Activated CD8-positive, alpha-beta T cell treated with anti-CD3 and anti-CD28 coated beads, Interleukin-2, amount 10 ng/mL, durations not matched to agents 7 days and 5 days (primary cell): ENCODE results near the gene LACC1. TPM values are rescaled to one million over a fixed set of nuclear protein-coding genes. Genes with fewer than 3 reads are reported as not detected.

Experiments
- ATAC-seq: fragments of 150-1000 bp; cut with Tn5 transposase; one replicate; pipeline ENCODE4 v1.10.0; 2021; ENCODE audit warnings: moderate library complexity
- CTCF ChIA-PET: fragments of 350-600 bp; sonication (Branson Sonifier 250); formaldehyde crosslinking; loops from one replicate; lab custom pipeline; 2021; ENCODE audit warnings: antibody characterized with exemption; lab: Charles Lee
- POLR2A ChIA-PET: fragments of 350-600 bp; sonication (Branson Sonifier 250); formaldehyde crosslinking; loops from one replicate; lab custom pipeline; 2021; ENCODE audit warnings: antibody characterized with exemption; lab: Charles Lee
- DNase-seq: peaks from one replicate; pipeline ENCODE4 v3.0.0-alpha.2; 2020
- H3K27ac Mint-ChIP-seq: one replicate; pipeline ENCODE4 v1.8.0; 2021; ENCODE audit warnings: mild to moderate bottlenecking, mixed read lengths
- H3K27me3 Mint-ChIP-seq: one replicate; pipeline ENCODE4 v1.8.0; 2021; ENCODE audit warnings: low read depth, mixed read lengths
- H3K36me3 Mint-ChIP-seq: one replicate; pipeline ENCODE4 v1.8.0; 2021; ENCODE audit warnings: low read depth, mixed read lengths
- H3K4me1 Mint-ChIP-seq: one replicate; pipeline ENCODE4 v1.8.0; 2021; ENCODE audit warnings: low read depth, mixed read lengths
- H3K4me3 Mint-ChIP-seq: one replicate; pipeline ENCODE4 v1.8.0; 2021; ENCODE audit warnings: mild to moderate bottlenecking, mixed read lengths
- H3K9me3 Mint-ChIP-seq: one replicate; pipeline ENCODE4 v1.8.0; 2022; ENCODE audit warnings: mixed read lengths; ENCODE audit not compliant: insufficient read depth
- total RNA-seq, 2 experiments: library from RNA; stranded (reverse); gene quantifications; one replicate each; pipeline ENCODE4 v1.2.3, GENCODE V29; 2021

LACC1 gene
- total RNA-seq, 2 experiments from 2014 or later = 1.1 to 1.4 TPM

DNA sequence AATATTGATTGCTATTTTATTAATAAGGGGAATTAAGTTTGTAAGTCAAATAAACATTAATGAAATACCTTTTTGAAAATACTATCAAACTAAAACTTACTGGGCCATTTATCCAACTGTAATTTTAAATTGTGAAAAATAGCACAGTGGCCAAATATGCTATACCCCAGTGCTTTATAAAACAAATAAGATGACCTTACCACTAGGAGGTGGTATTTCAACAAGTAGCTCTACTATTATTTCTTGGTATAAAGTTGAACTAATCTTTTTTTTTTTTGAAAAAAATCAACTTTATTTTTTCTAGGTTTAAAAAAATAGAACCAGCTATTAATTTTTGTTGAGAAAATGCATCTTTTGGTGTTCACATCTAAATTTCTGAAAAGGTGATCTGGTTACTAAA, 14.7 kb downstream of the LACC1 start:
- no peak overlapping the region for H3K4me3 Mint-ChIP-seq
- H3K36me3 Mint-ChIP-seq = no peaks in the 10 kb centered on the region
- DNase-seq = no peak
- H3K9me3 Mint-ChIP-seq = no peaks in the 10 kb centered on the region
- POLR2A ChIA-PET = no interaction called here
- ATAC-seq = no peak
- CTCF ChIA-PET = interaction anchor here (0.7 to 1.2 kb wide), 2 partner anchors 8 to 14 kb away, joined by 3 read pairs; no protein-coding TSS in a partner anchor
- peaks cover 16% of the 10 kb centered on the region for H3K27me3 Mint-ChIP-seq
- H3K4me1 Mint-ChIP-seq = no peaks in the 10 kb centered on the region
- H3K27ac Mint-ChIP-seq = no peak overlapping the region

DNA sequence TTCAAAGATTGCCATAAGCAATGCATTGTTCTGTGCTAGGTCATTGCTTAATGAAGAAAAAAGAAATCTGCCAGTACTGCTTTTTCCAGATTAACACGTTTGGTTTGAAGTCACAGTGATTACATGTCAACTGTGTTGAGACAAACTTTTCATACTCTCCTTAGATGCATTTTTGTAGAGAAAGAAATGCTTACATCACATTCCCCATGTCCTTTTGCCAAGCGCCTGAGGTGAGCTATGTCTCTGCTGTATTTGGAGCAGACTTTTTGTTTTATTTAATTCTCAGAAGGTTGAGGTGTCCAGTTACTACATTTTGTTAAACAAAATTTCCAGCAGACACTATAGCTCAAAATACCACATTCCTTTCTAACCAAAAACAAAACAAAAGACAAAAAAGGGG, 16.2 kb downstream of the LACC1 start:
- Mint-ChIP-seq H3K4me3 (no peak overlapping the region), H3K27ac (no peak overlapping the region), H3K36me3 (no peaks in the 10 kb centered on the region), H3K4me1 (no peaks in the 10 kb centered on the region), H3K9me3 (no peaks in the 10 kb centered on the region), H3K27me3 (peaks cover 20% of the 10 kb centered on the region)
- ChIA-PET CTCF (interaction anchor here (0.7 to 1.0 kb wide), 3 partner anchors 10 to 246 kb away, joined by 3 to 4 read pairs (median 3); no protein-coding TSS in a partner anchor), POLR2A (no interaction called here)
- ATAC-seq (no peak), DNase-seq (no peak)

DNA sequence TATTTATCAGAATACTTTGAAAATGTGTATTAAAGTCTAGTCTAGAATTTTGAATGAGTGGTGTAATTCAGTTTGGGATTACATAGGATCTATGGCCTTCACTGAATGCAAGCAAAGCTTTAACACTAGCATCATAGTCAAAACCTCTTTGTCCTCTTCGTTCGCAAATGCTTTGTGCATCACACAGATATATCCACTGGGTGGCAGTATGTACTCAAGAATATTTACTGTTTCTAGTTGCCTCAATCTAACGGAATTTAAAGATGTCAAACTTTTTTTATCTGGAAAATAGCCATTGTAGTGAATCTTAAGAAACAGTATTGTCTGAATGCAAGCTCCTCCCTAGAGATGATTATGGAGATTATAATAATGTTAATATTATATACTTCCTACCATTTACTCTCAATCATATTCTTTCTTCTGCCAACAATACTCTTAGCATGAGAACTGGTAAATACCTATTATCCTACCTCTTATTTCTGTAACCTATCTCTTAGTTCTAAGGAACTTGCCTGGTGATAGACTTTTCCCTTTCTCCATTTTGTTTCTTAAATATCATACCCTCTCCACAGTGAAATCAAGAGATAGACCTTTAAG, 25.8 kb downstream of the LACC1 start:
- Mint-ChIP-seq H3K4me1 (no peaks in the 10 kb centered on the region), H3K9me3 (no peaks in the 10 kb centered on the region), H3K36me3 (no peaks in the 10 kb centered on the region), H3K27me3 (peaks cover 24% of the 10 kb centered on the region), H3K4me3 (no peak overlapping the region), H3K27ac (no peak overlapping the region)
- POLR2A ChIA-PET = no interaction called here
- ATAC-seq (peak; percentile 73), DNase-seq (peak; percentile 48)
- CTCF ChIA-PET = interaction anchor here (0.9 to 3.0 kb wide), 16 partner anchors 9 to 577 kb away, joined by 3 to 23 read pairs (median 4); no protein-coding TSS in a partner anchor

DNA sequence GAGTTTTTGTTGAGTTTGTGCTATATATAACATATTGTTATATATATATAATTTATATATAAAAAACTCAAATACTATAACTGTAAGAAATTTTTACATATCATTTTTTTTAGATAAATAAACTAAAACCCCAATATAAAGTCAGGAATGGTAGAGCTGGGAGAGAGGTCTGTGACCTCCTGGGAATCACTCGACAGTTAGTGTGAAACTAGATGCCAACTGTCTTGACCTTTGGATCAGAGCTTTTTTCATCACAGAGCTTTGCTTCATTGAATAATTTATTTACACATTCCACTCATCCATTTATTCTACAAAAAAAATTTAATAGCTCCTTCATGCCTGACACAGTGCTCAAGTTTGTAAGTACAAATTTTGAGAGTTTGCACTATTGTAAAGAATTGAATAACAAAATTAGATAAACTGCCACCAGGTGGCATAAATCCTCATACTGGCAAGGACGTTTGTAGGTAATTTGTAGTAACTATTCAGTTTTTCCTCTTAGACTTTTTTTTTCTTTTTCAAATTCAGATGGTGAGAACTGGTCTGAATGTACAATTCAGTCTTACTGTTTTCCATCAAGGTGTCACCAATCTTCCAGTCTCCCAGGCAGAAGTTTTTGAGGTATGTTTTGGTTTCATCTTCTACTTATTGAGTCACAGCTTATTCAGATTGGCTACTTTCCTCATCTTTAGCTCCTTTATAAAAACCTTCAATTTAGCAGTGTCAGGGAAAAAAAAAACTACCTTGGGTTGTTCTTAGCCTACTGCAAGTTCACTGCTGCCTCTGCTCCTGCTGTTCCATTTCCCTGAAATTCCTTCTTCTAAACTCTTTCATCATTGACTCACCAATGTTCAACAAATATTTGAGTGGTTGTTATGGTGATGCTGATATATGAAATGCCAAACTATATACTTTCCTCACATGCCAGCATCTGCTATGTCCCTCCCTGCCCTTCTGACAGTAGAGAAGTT, 28.7 kb downstream of the LACC1 start:
- no peaks in the 10 kb centered on the region for H3K9me3 Mint-ChIP-seq
- ATAC-seq (no peak), DNase-seq (no peak)
- peaks cover 30% of the 10 kb centered on the region for H3K27me3 Mint-ChIP-seq
- no peaks in the 10 kb centered on the region for H3K36me3 Mint-ChIP-seq
- H3K4me3 Mint-ChIP-seq = no peak overlapping the region
- no peak overlapping the region for H3K27ac Mint-ChIP-seq
- H3K4me1 Mint-ChIP-seq = no peaks in the 10 kb centered on the region
- CTCF ChIA-PET = interaction anchor here (0.7 to 5.0 kb wide), 33 partner anchors 9 to 1117 kb away, joined by 3 to 62 read pairs (median 3); no protein-coding TSS in a partner anchor
- POLR2A ChIA-PET = interaction anchor here (0.7 kb wide), 2 partner anchors 83 to 600 kb away, joined by 3 read pairs; no protein-coding TSS in a partner anchor

DNA sequence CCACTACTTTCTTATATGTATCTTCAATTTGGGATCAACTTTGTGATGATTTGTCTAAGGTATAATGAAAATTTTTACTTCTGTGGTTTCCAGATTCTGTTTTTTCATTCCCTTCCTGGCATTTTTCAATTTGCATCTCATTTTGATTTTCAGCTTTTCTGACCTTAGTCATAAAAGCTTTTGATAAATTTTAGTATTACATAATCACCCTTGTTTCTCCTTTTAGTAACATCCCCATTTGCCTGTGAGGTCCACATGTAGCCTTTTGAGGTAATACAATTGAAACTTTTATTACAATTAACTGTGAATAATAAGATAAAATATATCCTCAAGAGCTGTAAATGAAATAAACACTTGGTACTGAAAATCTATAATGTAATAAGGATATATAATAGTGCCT, 31.2 kb downstream of the LACC1 start:
- ChIA-PET POLR2A (interaction anchor here (0.6 kb wide), 1 partner anchor 959 kb away, joined by 3 read pairs; no protein-coding TSS in a partner anchor), CTCF (interaction anchor here (5.0 kb wide), 1 partner anchor 526 kb away, joined by 62 read pairs; no protein-coding TSS in a partner anchor)
- Mint-ChIP-seq H3K27ac (no peak overlapping the region), H3K9me3 (no peaks in the 10 kb centered on the region), H3K27me3 (peaks cover 25% of the 10 kb centered on the region), H3K4me3 (no peak overlapping the region), H3K36me3 (no peaks in the 10 kb centered on the region), H3K4me1 (no peaks in the 10 kb centered on the region)
- ATAC-seq = no peak
- no peak for DNase-seq

DNA sequence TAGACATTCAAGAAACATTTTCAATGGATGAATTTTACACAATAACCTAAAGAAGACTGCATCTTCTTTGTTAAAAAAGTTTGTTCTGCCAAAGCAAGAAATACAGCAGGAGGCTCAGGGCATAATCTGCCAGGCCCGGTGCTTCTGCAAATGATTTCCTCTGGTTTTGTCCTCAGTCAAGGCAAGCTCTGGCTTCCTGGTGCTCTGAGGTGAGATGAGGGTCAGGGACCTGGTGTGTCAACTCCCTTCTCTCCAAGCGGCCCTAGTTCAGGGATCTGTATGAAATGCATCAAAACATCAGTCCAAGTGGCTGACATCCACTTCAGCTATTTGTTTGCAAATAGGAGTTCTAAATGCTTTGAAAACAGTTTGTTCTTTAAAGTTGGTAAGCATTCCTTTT, 31.6 kb downstream of the LACC1 start:
- no peak for DNase-seq

DNA sequence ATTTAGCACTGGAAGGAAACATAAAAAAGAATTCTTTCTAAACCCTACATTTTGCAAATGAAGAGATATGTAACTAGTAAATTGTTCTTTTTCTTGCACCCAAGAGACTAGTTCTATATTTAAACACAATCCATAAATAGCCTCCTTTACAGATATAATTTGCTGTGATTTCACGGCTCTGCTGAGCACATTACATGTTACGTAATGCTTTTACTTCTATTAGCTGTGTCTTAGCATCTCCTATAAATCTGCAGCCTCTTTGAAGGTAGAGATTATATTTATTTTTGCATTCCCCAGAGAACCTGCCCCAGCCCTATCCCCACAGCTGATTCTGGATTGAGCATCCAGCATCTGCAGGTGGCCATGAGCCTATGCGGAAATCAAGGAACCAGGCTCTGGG, 32.2 kb downstream of the LACC1 start:
- H3K36me3 Mint-ChIP-seq = no peaks in the 10 kb centered on the region
- POLR2A ChIA-PET = no interaction called here
- no peaks in the 10 kb centered on the region for H3K4me1 Mint-ChIP-seq
- H3K9me3 Mint-ChIP-seq = no peaks in the 10 kb centered on the region
- H3K27me3 Mint-ChIP-seq = peaks cover 24% of the 10 kb centered on the region
- H3K27ac Mint-ChIP-seq = no peak overlapping the region
- no peak for DNase-seq
- H3K4me3 Mint-ChIP-seq = no peak overlapping the region
- CTCF ChIA-PET = interaction anchor here (5.0 kb wide), 1 partner anchor 525 kb away, joined by 62 read pairs; no protein-coding TSS in a partner anchor
- ATAC-seq = no peak

More for the DNA sequence above, 31.6 kb downstream of the LACC1 start:
- Mint-ChIP-seq H3K4me3 (no peak overlapping the region), H3K9me3 (no peaks in the 10 kb centered on the region), H3K4me1 (no peaks in the 10 kb centered on the region), H3K27ac (no peak overlapping the region), H3K36me3 (no peaks in the 10 kb centered on the region), H3K27me3 (peaks cover 25% of the 10 kb centered on the region)
- no peak for ATAC-seq
- POLR2A ChIA-PET = interaction anchor here (0.6 kb wide), 1 partner anchor 959 kb away, joined by 3 read pairs; no protein-coding TSS in a partner anchor
- CTCF ChIA-PET = interaction anchor here (5.0 kb wide), 1 partner anchor 526 kb away, joined by 62 read pairs; no protein-coding TSS in a partner anchor

DNA sequence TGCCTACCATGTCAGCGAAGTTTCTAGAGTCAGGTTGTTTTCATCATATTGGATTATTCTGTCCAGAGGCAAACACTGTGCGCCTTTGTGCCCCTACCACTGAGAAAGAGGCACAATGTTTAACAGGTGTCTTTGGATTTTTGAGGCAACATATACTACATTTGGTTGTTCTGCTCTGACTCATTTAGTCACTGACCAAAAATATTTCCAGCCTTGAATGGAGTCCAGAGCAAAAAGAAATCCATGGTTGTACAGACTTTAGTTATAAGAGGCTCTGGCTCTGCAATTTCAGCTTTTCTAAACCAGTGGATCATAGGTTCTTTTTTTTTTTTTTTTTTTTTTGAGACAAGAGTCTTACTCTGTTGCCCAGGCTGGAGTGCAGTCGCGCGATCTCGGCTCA, 35.7 kb downstream of the LACC1 start:
- no peak for DNase-seq
- Mint-ChIP-seq H3K27ac (no peak overlapping the region), H3K27me3 (peaks cover 23% of the 10 kb centered on the region), H3K4me1 (no peaks in the 10 kb centered on the region), H3K36me3 (no peaks in the 10 kb centered on the region), H3K4me3 (no peak overlapping the region), H3K9me3 (no peaks in the 10 kb centered on the region)
- POLR2A ChIA-PET = no interaction called here
- CTCF ChIA-PET = no interaction called here
- no peak for ATAC-seq

DNA sequence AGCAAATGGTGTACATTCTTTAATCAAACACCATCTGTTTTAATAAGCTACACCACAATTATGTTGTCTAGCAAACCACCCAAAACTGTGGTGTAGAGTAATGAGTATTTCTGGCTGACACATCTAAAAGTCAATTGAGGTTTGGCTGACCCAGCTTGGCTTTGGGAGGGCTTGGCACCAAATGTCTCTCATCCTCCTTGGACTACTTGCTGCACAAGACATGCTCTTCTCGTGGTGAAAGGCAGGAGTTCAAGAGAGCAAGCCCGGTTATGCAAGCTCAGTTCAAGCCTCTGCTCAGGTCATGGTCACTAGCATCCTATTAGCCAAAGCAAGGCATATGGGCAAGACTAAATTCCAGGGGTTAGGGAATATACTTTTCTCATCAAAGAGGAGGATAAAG, 37.1 kb downstream of the LACC1 start:
- Mint-ChIP-seq H3K27me3 (peaks cover 31% of the 10 kb centered on the region), H3K27ac (no peak overlapping the region), H3K4me1 (no peaks in the 10 kb centered on the region), H3K36me3 (no peaks in the 10 kb centered on the region), H3K4me3 (no peak overlapping the region), H3K9me3 (no peaks in the 10 kb centered on the region)
- DNase-seq (no peak), ATAC-seq (no peak)
- ChIA-PET CTCF (no interaction called here), POLR2A (no interaction called here)

DNA sequence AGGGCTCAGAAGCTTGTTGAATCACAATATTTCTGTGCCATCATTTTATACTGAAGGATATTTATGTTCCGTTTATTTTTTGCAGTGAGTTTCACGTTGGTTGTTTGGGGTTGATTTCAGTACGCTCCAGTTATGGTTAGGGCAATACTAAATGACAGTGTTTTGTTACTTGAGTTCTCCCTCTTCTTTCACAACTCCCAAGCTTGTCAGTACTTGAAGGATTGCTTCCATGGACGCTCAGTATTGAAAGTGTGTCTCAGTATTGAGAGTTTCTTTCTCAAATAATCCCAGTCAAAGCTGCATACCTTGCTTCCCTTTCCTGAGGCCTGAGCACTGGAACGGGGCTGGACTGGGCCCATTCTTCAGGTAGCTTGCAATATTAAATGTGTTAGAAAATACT, 38.9 kb downstream of the LACC1 start:
- ChIA-PET CTCF (interaction anchor here (1.3 to 1.4 kb wide), 2 partner anchors 10 to 564 kb away, joined by 3 to 5 read pairs; no protein-coding TSS in a partner anchor), POLR2A (no interaction called here)
- H3K27ac Mint-ChIP-seq = no peak overlapping the region

DNA sequence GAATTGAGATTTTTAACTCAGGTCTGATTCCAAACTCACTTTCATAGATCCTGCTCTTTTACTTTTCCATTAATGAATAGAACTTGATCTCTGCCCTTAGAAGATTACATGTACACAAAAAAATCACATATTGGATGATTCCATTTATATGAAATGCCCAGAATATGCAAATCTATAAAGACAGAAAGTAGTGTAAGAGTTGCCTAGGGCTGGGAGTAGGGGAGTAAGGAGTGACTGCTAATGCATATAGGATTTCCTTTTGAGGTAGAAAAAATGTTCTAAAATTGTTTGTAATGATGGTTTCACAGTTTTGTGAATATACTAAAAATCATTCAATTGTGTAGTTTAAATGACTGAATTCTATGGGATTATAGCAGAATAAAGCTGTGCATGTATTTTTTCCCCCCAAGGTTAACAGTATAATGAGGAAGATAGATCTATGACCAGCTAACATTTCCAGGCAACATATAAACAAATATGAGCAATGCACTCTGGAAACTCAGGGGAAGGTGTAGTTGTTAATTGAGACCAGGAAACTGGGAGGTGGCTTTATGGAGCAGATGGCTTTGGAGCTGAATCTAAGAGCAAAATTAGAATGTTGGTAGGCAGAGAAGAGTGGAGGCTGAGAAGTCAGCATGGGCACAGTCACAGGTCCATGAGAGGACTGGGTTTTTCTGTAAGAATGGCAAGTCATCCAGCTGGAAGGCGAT, 41.4 kb downstream of the LACC1 start:
- DNase-seq = no peak
- ChIA-PET CTCF (interaction anchor here (1.3 to 1.9 kb wide), 2 partner anchors 13 to 15 kb away, joined by 5 to 6 read pairs; no protein-coding TSS in a partner anchor), POLR2A (no interaction called here)
- no peaks in the 10 kb centered on the region for H3K9me3 Mint-ChIP-seq
- ATAC-seq = no peak
- H3K27ac Mint-ChIP-seq = no peak overlapping the region
- H3K27me3 Mint-ChIP-seq = peaks cover 21% of the 10 kb centered on the region
- H3K4me1 Mint-ChIP-seq = no peaks in the 10 kb centered on the region
- no peaks in the 10 kb centered on the region for H3K36me3 Mint-ChIP-seq
- H3K4me3 Mint-ChIP-seq = no peak overlapping the region

More for the DNA sequence above, 38.9 kb downstream of the LACC1 start:
- H3K4me1 Mint-ChIP-seq = no peaks in the 10 kb centered on the region
- H3K36me3 Mint-ChIP-seq = no peaks in the 10 kb centered on the region
- ATAC-seq (no peak), DNase-seq (no peak)
- peaks cover 21% of the 10 kb centered on the region for H3K27me3 Mint-ChIP-seq
- H3K4me3 Mint-ChIP-seq = no peak overlapping the region
- H3K9me3 Mint-ChIP-seq = no peaks in the 10 kb centered on the region
